Esophagus squamous epithelium (tissue), 4 donors: ENCODE results near the gene SERGEF.

Experiments used
- POLR2A ChIP-seq, 4 donors: fragments of 450-650 bp; IDR thresholded peaks; one replicate each; pipeline ENCODE4 v1.6.1; 2017; ENCODE audit warnings: antibody characterized with exemption in 4 of 4, mild to moderate bottlenecking in 4 of 4, moderate library complexity in 3 of 4
- TF ChIP-seq, protein P1 (sequence below), 6 experiments: fragments of 450-650 bp in 4 of 6; fragments of 200-600 bp in 2 of 6; sonication (generic) in 2 of 6; IDR thresholded peaks; one replicate each; pipeline ENCODE4 v1.5.1; 2016 to 2019; ENCODE audit warnings: antibody characterized with exemption in 6 of 6, mild to moderate bottlenecking in 4 of 6, moderate library complexity in 4 of 6

DNA sequence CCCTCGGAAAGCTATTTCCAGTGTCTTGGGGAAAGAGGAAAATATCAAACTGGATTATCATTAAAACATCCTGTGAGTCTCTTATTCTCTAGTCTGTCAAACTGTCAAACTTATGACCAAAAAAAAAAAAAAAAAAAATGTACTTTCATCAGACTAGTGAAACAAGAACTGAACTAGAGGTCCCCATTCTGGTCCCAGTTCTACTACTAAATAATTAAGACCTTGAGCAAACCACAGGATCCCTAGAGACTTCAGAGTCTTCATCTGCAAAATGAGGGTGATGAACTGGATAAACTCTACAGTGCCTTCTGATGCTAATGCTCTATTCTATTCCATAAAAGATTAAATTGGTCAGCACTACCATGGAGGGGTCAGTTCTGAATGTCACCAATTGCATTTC is 105.8 kb downstream of the SERGEF start:
- TF ChIP-seq, protein P1, sequence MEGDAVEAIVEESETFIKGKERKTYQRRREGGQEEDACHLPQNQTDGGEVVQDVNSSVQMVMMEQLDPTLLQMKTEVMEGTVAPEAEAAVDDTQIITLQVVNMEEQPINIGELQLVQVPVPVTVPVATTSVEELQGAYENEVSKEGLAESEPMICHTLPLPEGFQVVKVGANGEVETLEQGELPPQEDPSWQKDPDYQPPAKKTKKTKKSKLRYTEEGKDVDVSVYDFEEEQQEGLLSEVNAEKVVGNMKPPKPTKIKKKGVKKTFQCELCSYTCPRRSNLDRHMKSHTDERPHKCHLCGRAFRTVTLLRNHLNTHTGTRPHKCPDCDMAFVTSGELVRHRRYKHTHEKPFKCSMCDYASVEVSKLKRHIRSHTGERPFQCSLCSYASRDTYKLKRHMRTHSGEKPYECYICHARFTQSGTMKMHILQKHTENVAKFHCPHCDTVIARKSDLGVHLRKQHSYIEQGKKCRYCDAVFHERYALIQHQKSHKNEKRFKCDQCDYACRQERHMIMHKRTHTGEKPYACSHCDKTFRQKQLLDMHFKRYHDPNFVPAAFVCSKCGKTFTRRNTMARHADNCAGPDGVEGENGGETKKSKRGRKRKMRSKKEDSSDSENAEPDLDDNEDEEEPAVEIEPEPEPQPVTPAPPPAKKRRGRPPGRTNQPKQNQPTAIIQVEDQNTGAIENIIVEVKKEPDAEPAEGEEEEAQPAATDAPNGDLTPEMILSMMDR (IDR thresholded peaks at IDR 0.05) = no peak
- TF ChIP-seq POLR2A (IDR thresholded peaks at IDR 0.05) = no peak
